ENCODE measurements around the gene HRAS.

DNA sequence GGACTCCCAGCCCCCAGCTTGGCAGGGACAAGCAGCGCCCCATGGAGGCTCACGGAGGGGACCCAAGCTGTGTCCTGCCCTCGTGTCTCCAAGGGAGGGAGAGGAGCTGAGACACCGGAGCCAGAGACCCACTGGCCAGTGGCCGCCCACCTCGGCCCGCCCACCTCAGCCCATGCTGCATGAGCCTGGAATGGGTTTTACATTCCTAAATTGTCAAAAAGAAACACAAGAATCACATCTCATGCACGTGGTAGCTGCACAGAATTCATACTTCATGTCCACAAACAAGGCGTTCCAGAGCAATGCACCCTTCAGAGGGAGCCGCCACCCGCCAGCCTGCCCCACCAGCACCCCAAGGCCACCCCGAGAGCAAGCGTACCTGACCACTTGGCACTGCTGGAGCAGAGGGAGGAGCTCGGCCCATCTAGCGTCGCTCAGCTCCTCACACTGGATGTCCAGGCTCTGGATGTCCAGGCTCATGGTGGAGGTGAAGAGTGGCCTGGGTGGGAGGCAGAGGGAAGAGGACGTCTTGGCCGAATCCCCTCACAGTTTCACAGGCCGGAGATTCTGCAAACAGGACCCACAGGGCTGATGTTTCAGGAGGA lies 33.6 kb downstream of the HRAS start:
- TF ChIP-seq POLR2AphosphoS5 (IDR thresholded peaks at IDR 0.05), result no peak
- TF ChIP-seq, protein P1, sequence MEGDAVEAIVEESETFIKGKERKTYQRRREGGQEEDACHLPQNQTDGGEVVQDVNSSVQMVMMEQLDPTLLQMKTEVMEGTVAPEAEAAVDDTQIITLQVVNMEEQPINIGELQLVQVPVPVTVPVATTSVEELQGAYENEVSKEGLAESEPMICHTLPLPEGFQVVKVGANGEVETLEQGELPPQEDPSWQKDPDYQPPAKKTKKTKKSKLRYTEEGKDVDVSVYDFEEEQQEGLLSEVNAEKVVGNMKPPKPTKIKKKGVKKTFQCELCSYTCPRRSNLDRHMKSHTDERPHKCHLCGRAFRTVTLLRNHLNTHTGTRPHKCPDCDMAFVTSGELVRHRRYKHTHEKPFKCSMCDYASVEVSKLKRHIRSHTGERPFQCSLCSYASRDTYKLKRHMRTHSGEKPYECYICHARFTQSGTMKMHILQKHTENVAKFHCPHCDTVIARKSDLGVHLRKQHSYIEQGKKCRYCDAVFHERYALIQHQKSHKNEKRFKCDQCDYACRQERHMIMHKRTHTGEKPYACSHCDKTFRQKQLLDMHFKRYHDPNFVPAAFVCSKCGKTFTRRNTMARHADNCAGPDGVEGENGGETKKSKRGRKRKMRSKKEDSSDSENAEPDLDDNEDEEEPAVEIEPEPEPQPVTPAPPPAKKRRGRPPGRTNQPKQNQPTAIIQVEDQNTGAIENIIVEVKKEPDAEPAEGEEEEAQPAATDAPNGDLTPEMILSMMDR (IDR thresholded peaks at IDR 0.05 in 8 of 11, conservative IDR thresholded peaks at IDR 0.05 in 3 of 11), result no peak

Data from spleen (tissue), 7 donors.